PC-9 (cell line): Measurements from ENCODE around the gene TMEM187.

ENCODE experiments used
- EZH2 ChIP-seq: fragments of 200-600 bp; sonication (generic); IDR thresholded peaks from 2 replicates; pipeline ENCODE4 v1.8.0; 2017; ENCODE audit warnings: antibody characterized with exemption, low read depth
- TF ChIP-seq, protein P1 (sequence below): fragments of 200-600 bp; sonication (generic); conservative IDR thresholded peaks from 2 replicates; pipeline ENCODE4 v1.6.1; 2017; ENCODE audit warnings: mixed run types, antibody characterized with exemption, mild to moderate bottlenecking, moderate library complexity

DNA sequence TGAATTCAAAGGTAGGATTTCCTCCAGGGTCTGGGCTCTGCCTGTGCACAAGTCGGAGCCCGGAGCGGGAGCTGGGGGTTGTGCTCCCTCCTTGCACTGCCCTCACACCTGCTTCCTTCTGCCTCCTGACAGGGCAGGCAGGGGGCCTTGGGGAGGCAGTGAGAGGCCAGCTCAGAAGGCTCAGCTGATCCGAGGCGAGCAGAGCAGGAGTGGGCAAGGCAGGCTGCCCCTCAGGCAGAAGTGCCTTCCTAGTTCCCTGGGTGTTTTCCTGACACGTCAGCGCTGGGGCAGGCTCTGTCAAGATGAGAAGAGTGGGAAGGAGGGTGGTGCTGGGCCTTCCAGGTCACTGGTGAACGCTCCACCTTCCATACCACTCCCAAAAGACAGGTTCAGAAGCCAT is 52.7 kb downstream of the TMEM187 start:
- no peak for TF ChIP-seq EZH2
- TF ChIP-seq, protein P1, sequence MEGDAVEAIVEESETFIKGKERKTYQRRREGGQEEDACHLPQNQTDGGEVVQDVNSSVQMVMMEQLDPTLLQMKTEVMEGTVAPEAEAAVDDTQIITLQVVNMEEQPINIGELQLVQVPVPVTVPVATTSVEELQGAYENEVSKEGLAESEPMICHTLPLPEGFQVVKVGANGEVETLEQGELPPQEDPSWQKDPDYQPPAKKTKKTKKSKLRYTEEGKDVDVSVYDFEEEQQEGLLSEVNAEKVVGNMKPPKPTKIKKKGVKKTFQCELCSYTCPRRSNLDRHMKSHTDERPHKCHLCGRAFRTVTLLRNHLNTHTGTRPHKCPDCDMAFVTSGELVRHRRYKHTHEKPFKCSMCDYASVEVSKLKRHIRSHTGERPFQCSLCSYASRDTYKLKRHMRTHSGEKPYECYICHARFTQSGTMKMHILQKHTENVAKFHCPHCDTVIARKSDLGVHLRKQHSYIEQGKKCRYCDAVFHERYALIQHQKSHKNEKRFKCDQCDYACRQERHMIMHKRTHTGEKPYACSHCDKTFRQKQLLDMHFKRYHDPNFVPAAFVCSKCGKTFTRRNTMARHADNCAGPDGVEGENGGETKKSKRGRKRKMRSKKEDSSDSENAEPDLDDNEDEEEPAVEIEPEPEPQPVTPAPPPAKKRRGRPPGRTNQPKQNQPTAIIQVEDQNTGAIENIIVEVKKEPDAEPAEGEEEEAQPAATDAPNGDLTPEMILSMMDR, result no peak
